ENCODE data around the gene SNX15. TPM values are rescaled to one million over a fixed set of nuclear protein-coding genes. Genes with fewer than 3 reads are reported as not detected.
A peak's percentile ranks its signal among the peaks of the same experiment; 100 is the strongest.

Gene SNX15
- total and polyA plus RNA-seq, 2 experiments from 2014 or later = 12.9 to 27.3 TPM

- Histone ChIP-seq H3K79me2 (no peaks in the 10 kb centered on the region), H3K36me3 (replicated peaks; ENCODE audit: insufficient read depth, low read depth) (no peaks in the 10 kb centered on the region), H3K27me3 (no peaks in the 10 kb centered on the region), H3K27ac (peak overlapping the region; percentile 50), H3K9me2 (replicated peaks; ENCODE audit: insufficient read depth) (no peaks in the 10 kb centered on the region), H2AFZ (no peak overlapping the region), H3K4me1 (ENCODE audit: insufficient read depth) (peaks cover 26% of the 10 kb centered on the region), H3K9me3 (ENCODE audit: low read depth) (no peaks in the 10 kb centered on the region), H3K4me3 (no peak overlapping the region), H4K20me1 (ENCODE audit: insufficient read depth, poor library complexity, severe bottlenecking) (no peaks in the 10 kb centered on the region), H3K4me2 (peak overlapping the region; percentile 69)
- WGBS (ENCODE audit: low lambda C conversion rate, missing lambda C conversion rate) = 68% methylated on average over 11 of the region's 11 CpGs
- no peak for TF ChIP-seq EZH2 (IDR thresholded peaks at IDR 0.05; ENCODE audit: borderline replicate concordance)
- no peak for TF ChIP-seq EZH2phosphoT487 (IDR thresholded peaks at IDR 0.05; ENCODE audit: low read depth, severe bottlenecking, unreplicated experiment)
- TF ChIP-seq, protein P1, sequence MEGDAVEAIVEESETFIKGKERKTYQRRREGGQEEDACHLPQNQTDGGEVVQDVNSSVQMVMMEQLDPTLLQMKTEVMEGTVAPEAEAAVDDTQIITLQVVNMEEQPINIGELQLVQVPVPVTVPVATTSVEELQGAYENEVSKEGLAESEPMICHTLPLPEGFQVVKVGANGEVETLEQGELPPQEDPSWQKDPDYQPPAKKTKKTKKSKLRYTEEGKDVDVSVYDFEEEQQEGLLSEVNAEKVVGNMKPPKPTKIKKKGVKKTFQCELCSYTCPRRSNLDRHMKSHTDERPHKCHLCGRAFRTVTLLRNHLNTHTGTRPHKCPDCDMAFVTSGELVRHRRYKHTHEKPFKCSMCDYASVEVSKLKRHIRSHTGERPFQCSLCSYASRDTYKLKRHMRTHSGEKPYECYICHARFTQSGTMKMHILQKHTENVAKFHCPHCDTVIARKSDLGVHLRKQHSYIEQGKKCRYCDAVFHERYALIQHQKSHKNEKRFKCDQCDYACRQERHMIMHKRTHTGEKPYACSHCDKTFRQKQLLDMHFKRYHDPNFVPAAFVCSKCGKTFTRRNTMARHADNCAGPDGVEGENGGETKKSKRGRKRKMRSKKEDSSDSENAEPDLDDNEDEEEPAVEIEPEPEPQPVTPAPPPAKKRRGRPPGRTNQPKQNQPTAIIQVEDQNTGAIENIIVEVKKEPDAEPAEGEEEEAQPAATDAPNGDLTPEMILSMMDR (IDR thresholded peaks at IDR 0.05; ENCODE audit: poor library complexity) = no peak
- DNase-seq (ENCODE audit: low spot score) = no peak
These were observed 30.9 kb upstream of the SNX15 start for GRCh38 chr11:64996327-64996709.

DNA sequence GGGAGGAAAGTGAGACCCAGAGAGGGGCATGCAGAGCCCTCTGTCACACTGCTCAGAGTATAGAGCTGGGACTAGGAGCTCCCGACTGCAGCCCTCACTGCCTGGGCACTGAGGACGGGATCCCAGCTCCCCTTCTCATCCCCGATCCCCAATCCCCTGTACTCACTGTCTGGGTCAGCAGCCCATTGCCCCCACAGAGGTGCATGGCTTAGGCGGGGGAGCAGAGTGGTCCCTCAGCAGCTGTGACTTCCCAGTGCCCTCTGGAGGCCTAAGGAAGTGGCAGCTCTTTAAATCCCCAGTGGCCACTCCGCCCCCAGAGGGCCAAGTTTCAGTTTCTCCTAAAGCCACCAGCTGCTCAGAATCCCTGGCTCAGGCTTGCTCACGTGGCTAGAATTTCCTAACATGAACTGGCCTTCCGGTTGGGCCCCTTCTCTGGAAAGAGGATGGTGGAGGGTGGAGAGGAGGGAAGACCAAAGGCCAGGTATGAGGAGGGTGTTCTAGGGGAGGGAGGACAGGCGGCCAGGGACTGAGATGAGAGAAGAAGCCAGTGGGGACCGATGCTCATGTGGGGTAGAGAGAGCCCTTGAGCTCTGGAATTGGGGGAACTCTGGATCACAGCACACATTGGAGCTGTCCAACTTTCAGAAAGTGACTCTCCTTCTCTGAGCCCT lies 30.4 kb upstream of the SNX15 start, which contains the start of gene BATF2:
BATF2 (minus strand) TSS at position 262 of the 671 bp plus-strand sequence; CDS start at position 205, 57 bp downstream.
- H3K9me3 ChIP-seq (ENCODE audit: low read depth) = no peaks in the 10 kb centered on the region
- peak within 1 kb of the TSS; percentile 69 for H3K4me2 ChIP-seq
- H3K79me2 ChIP-seq = no peaks in the 10 kb centered on the region
- no peaks in the 10 kb centered on the region for H4K20me1 ChIP-seq (ENCODE audit: insufficient read depth, poor library complexity, severe bottlenecking)
- no peaks in the 10 kb centered on the region for H3K27me3 ChIP-seq
- no peak within 1 kb of the TSS for H2AFZ ChIP-seq
- H3K9me2 ChIP-seq (replicated peaks; ENCODE audit: insufficient read depth) = no peaks in the 10 kb centered on the region
- DNase-seq (ENCODE audit: low spot score) = peak; percentile 87
- peaks cover 26% of the 10 kb centered on the region for H3K4me1 ChIP-seq (ENCODE audit: insufficient read depth)
- no peak for TF ChIP-seq EZH2 (IDR thresholded peaks at IDR 0.05; ENCODE audit: borderline replicate concordance)
- TF ChIP-seq, protein P1 (IDR thresholded peaks at IDR 0.05; ENCODE audit: poor library complexity) = peak; percentile 40
- WGBS (ENCODE audit: low lambda C conversion rate, missing lambda C conversion rate) = 38% methylated on average over 9 of the region's 9 CpGs
- H3K27ac ChIP-seq = peak within 1 kb of the TSS; percentile 99
- no peak within 1 kb of the TSS for H3K4me3 ChIP-seq
- H3K36me3 ChIP-seq (replicated peaks; ENCODE audit: insufficient read depth, low read depth) = no peaks in the 10 kb centered on the region

DNA sequence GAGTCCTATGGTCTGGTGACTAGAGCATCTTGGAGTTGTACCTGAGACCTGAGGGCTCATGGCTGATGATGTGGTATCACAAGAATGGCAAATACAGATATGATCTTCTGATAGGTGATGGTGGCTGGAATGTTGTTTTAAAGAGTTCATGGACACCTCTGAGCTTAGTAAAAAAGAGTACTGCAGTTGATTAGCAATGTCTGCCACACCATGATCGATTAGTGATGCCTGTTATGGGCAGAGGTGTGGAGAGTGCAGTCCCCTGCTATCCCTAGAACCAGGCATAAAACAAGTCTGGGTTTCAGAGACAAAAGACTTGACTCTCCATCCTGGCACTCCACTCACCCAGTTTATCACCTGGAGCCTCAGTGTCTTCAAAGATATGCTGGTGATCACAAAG lies 29.1 kb upstream of the SNX15 start:
- Histone ChIP-seq H3K9me2 (replicated peaks; ENCODE audit: insufficient read depth) (no peaks in the 10 kb centered on the region), H3K36me3 (replicated peaks; ENCODE audit: insufficient read depth, low read depth) (no peaks in the 10 kb centered on the region), H3K9me3 (ENCODE audit: low read depth) (no peaks in the 10 kb centered on the region), H3K4me3 (no peak overlapping the region), H4K20me1 (ENCODE audit: insufficient read depth, poor library complexity, severe bottlenecking) (no peaks in the 10 kb centered on the region), H3K27ac (peak overlapping the region; percentile 99), H2AFZ (no peak overlapping the region), H3K4me1 (ENCODE audit: insufficient read depth) (peaks cover 26% of the 10 kb centered on the region), H3K79me2 (no peaks in the 10 kb centered on the region), H3K27me3 (no peaks in the 10 kb centered on the region), H3K4me2 (peak overlapping the region; percentile 68)
- 91% methylated on average over 1 of the region's 1 CpG for WGBS (ENCODE audit: low lambda C conversion rate, missing lambda C conversion rate)
- TF ChIP-seq, protein P1 (IDR thresholded peaks at IDR 0.05; ENCODE audit: poor library complexity) = no peak
- no peak for TF ChIP-seq EZH2phosphoT487 (IDR thresholded peaks at IDR 0.05; ENCODE audit: low read depth, severe bottlenecking, unreplicated experiment)
- no peak for TF ChIP-seq EZH2 (IDR thresholded peaks at IDR 0.05; ENCODE audit: borderline replicate concordance)
- DNase-seq (ENCODE audit: low spot score) = no peak

All from hepatocyte (in vitro differentiated cells).